ENCODE measurements around the gene ANKHD1. TPM values are rescaled to one million over a fixed set of nuclear protein-coding genes. Genes with fewer than 3 reads are reported as not detected.

The ANKHD1 gene
- total RNA-seq, 1 donor from 2014 or later: 201 TPM

DNA sequence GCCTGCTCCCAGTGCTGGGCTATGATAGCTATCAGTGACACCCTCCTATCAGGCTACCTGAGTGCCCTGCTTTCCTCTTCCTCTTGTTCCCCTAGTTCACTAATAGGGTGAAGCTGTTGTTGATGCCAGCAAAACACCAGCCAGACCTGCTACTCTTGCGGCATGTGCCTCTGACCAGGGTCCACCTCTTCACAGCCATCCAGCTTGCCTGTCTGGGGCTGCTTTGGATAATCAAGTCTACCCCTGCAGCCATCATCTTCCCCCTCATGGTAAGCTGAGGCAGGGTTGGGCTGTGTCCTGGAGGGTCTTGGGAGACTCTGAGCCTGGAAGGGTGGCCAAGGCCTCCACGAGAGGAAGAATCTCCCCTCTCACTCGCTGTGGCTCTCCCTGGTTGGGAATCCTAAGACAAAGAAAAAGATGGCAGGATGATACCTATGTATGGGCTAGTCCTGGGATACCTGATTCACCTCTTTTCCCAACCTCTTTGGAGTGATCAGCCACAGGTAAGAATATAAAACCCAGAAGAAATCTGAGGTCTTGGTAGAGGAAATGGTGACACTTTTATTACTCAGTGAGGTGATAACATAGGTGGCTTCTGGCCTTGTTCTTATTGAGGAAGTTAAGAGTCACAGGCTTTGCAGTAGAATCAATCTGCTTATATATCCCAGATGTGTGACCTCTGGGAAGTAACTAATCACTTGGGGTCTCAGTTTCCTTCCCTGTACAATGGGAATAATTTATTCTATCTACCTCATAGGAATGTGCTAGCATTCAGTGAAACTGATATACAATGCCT is 30.1 kb upstream of the ANKHD1 start:
- no peak for DNase-seq (ENCODE audit: low spot score)

DNA sequence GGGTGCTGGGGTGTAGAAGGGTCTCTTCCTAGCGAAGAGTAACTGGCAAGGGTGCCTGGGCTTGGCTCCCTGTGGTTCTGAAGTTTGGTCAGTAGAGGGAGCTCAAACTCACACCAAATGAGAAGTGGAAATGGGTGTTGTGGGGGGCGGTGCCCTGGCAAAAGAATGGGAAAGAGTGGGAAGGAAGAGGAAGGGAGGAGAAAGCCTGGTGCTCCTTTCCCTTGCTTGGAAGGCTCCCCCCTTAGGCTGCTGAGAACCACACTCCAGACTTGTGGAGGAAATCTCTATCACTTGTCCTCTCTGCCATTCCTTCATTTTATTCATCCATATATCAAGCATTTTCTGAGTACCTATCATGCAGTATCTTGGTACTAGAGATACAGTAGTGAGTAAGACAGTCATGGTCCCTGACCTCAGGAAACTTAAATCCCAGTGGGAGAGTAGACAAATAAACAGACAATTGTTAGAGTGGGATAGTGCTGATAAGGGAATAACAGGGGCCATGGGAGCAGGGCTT is 28.6 kb upstream of the ANKHD1 start:
- peak; percentile 71 for DNase-seq (ENCODE audit: low spot score)

DNA sequence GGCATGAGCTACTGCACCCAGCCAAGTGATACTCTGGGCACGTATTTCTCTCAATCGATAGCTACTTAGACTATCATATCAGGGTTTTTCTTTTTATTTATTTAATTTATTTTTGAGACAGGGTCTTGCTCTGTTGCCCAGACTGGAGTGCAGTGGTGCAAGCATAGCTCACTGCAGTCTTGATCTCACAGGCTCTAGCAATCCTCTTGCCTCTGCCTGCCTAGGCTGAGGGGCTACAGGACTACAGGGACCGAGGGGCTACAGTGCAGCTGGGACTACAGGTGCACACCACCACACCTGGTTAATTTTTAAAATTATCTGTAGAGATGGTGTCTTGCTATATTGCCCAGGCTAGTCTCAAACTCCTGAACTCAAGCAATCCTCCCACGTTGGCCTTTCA is 20.3 kb upstream of the ANKHD1 start:
- no peak for DNase-seq (ENCODE audit: low spot score)

DNA sequence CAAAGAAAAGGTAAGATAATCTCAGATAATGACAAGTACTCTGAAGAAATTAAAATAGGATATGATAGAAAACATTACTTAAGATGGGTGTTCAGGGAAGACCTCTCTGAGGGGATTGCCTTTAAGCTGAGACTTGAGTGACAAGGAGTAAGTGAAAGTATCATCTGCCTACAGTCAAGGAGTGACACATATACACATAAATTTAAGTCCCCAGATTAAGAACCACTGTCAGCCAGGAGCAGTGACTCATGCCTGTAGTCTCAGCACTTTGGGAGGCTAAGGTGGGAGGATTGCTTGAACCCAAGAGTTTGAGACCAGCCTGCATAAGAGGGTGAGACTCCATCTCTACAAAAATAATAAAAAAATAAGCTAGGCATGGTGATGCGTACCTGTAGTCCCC is 19.7 kb upstream of the ANKHD1 start:
- DNase-seq (ENCODE audit: low spot score): no peak

DNA sequence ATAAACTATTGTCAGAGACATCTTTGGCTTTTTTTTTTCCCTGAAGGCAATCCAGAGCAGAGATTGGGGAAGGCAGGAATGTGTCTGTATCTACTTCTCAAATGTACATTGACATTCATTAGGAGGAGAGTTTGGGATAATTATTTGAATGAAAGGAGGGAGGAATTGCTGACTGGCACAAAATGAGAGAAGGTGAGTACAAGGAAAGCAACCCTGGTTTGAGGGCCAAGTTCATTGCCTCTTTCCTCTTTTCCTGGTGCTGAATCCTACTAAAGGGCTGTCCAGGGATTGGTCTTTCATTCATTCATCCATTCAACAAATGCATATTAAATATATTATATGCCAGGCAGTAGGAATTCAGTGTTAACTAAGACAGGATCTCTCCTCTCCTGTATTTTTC is 18.8 kb upstream of the ANKHD1 start:
- no peak for DNase-seq (ENCODE audit: low spot score)

DNA sequence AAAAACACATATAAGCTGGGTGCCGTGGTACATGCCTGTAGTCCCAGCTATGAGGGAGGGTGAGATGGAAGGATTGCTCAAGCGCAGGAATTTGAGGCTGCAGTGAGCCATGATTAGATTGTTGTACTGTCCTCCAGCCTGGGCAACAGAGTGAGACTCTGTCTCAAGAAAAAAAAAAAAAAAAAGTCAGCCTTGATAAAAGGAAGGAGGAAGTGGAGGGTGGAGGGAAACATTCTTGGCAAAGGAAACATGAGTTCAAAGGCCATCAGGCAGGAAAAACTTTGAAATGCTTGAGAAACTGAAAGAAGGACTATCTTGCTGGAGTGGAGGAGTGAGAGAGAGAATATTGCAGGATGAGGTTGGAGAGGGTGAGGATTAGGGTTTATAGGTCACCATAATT is 18.3 kb upstream of the ANKHD1 start:
- DNase-seq (ENCODE audit: low spot score): no peak

DNA sequence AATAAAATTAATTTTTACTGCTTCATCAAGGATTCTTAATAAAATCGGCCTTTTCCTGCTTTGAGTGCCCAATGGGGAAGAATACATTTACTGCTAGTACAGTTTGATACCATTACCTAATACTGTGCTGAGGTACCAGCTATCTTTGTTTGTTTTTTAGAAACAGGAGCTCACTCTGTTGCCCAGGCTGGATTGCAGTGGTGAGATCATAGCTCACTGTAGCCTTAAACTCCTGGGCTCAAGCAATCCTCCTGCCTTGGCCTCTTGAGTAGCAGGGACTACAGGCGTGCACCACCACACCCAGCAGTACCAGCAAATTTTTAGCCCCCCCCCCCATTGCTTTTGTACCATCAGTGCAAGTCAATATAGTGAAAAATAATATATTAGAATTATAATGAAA is 13.6 kb upstream of the ANKHD1 start:
- DNase-seq (ENCODE audit: low spot score): no peak

DNA sequence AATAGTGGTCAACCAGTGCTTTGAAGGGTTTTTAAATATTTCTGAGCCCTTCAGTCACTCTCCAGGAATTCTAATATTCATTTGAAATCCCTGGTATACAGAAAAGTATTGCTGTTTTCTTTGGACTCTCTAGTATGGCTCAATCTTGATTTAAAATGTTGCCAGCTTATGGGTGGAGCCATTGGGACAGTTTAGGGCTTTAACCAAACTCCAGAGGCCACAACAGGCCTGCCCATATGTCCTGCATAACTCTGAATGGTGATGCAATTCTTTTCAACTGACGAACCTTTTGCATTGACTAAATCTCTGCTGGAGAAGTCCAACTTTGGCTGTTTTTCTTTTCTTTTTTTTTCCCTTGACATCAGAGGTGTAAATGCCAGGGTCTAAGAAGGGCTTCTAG is 10.3 kb upstream of the ANKHD1 start:
- DNase-seq (ENCODE audit: low spot score): no peak

DNA sequence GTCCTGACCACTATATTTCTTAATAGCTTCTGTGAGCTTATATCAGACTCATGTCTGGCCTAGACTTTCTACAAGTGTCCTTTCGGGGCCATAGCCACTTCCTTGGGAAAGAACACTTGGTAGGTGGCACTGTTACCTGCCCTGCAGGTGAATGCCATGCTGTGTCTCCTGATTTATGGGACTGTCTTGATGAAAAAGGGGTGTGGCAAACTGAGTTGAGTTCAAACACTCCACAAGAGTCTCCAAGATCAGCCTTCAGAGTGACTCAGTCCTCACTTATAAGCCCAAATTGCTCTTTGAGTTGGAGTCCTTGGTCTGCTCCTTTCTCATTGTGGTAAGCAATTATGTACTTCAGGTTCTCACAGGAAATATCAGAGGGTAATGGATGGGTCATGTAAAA is 9.9 kb upstream of the ANKHD1 start:
- no peak for DNase-seq (ENCODE audit: low spot score)

DNA sequence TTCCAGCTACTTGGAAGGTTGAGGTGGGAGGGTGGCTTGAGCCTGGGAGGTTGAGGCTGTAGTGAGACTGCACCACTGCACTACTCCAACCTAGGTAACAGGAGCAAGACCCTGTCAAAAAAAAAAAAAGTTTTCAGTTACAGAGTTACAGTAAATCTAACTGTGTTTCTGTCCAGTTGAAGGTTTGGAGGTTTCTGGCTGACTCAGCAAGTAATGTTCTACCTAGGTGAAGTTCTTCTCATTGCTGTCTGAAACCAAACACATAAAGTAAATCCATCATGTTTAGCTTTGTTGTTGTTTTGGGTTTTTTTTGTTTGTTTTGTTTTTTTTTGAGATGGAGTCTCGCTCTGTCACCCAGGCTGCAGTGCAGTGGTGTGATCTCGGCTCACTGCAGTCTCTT is 7.9 kb upstream of the ANKHD1 start:
- no peak for DNase-seq (ENCODE audit: low spot score)

DNA sequence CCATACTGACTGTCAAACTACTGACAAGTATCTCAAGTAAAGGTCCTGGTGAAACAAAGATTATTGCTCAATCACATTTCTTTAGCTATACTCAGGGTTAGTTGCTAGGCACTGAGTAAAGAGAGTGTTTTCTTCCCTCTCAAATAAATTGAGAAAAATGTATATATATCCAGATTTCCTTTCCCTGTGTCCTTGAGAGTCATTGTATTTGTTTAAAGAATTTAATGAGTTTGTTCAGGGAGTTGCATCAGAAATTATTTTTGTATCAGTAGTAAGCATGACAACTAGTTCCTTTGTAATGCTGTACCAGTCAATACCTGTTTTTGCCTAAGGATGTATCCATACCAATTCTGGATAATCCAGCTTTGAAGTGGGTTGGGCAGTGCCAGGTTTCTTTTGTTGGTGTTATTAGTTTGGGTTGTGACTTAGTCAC is 3.2 kb upstream of the ANKHD1 start:
- DNase-seq (ENCODE audit: low spot score): no peak

DNA sequence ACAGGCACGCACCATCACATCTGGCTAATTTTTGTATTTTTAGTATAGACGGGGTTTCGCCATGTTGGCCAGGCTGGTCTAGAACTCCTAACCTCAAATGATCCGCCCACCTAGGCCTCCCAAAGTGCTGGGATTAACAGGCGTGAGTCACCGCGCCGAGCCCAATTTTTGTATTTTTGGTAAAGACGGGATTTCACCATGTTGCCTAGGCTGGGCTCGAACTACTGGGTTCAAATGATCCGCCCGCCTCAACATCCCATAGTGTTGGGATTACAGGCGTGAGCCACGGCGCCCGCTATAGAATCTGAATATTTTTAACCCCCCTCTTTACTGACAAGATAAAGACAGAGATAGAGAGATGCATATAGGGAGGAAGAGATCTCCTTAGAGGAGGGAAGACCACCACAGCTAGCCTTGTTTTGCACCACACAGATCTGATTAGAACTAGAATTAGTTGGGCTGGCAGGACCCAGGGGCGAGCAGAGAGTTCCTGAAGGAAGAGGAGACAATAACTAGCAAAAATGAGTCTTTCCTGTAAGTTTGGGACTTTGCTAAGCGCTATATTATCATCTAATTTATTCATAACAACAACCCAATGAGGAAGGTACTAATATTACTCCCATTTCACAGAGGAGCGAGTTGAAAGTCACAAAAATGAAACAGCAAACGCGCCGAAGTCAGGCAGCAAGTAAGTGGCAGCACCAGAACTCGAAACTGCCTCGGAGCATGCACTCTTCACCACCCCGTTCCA is 1.5 kb upstream of the ANKHD1 start:
- DNase-seq (ENCODE audit: low spot score): no peak

DNA sequence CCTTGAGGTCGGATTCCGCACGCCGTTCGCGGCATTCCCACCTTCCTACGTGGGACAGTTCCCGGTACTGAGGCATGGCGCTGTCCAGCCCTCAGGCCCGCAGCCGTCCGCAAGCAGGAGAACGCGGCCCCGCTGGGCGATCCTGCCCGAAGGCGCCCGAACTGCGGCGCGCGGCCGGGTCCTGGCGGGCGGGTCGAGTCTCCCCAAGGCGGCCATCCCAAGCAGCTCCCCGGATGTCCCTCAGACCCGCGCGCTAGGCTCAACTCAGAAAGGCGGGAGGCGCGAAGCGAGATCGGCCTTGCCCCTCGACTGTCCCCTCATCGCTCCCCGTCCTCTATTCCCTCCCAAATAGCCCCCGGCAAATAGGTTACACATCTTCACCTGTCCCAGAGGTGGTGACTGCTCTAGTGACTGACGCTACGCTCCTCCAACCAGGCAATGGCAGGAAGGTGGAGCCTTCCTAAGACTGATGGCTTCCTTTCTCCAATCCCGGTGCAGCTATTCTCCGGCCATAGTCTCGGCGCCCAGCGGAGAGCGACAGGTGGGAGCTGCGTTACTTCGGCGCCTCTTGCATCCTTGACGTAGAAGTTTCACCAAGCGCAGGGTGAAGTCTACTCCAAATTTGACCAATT is 787 bp upstream of the ANKHD1 start:
- peak; percentile 91 for DNase-seq (ENCODE audit: low spot score)

DNA sequence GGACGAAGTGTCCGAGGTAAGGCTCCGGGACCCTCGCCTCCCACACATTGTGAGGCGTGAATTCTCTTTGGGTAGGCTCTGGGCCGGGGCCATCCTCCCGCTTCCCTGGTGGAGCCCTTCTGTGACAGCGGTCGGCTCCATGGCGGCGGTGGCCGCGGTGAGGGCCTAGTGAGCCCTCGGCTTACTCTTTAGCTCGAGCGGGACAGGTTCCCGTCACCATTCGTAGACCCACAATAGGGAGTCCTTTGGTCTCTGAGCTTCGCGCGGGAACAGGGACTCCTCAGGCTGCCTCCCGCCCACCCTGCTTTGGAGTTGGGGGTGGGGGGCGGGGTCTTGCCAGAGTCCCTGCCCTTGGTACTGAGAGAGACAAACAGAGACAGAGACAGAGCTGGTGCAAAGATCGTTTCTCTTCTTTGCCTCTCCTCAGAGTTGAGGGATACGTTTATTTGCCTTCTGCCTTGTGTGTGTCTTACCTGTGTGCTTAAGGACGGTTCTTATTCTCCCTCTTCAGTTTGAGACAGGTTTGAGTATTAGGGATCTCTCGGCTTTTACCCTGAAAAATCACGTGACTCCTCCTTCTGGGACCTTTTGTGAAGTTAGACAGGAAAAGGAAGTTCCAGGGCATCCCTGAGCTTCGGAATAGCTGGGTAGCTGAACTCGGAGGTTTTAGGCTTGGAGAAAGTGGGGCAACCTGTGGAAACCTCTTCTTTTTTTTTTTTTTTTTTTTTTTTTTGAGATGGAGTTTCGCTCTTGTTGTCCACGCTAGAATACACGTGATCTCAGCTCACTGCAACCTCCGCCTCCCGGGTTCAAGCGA is 833 bp downstream of the ANKHD1 start:
- peak; percentile 44 for DNase-seq (ENCODE audit: low spot score)

DNA sequence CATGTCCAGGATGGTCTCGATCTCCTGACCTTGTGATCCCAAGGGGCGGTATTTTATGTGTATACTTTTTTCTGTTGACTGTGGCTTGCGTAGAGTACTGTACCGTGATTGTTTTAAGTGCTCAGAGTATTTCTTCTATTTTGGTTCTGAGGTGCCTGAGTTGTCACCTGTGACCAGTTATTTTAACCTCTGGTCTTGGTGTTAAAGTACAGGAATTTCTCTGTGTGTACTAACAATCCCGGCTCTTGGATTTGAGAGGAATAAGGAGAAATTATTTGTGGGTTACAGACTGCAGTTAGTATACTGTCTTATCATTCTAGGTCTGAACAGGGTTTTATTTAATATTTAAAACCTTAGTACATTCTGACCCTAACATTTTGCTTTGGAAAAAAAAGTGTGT is 2.0 kb downstream of the ANKHD1 start:
- no peak for DNase-seq (ENCODE audit: low spot score)

DNA sequence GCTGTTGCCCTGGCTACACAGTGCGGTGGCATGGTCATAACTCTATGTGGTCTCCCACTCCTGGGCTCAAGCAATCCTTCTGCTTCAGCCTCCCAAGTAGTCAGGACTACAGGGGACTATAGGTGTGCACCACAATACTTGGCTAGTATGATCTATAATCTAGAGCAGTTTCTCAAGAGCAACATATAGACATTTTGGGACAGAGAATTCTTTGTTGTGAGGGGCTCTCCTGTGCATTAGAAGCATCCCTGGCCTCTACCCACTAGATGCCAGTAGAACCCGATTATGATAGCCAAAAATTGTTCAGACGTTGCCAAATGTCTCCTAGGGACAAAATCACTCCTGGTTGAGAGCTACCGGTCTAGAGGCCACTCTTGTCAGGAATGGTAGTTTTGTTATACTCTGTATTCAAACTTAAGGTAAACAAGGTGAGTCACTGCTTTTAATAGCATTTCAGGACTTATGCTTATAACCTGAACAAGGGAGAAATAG is 7.2 kb downstream of the ANKHD1 start:
- DNase-seq (ENCODE audit: low spot score): no peak

DNA sequence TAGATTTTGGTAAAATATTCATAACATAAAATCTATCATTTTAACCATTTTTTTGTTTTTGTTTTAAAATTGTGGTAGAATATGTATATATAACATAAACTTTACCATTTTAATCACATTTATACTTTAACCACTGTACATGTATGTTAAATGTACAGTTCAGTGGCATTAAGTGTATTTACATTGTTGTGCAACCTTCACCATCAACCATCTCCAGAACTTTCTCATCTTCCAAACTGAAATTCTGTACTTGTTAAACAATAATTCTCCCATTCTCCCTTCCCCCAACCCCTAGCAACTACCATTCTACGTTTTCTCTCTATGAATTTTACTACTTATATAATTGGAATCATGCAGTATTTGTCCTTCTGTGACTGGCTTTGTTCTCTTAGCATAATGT is 11.6 kb downstream of the ANKHD1 start:
- DNase-seq (ENCODE audit: low spot score): no peak

DNA sequence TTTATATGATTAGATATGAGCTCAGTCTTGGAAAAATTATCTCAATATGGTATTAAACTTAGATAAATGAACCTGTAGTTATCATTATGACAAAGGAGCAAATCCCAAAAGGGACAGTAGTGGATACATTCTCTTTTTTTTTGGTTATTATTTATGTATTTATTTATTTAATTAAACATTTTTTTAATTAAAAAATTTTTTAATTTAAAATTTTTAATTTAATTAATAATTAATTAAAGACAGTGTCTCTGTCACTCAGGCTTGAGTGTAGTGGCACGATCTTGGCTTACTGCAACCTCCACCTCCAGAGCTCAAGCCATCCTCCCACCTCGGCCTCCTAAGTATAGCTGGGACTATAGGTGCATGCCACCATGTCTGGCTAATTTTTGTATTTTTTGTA is 15.6 kb downstream of the ANKHD1 start:
- DNase-seq (ENCODE audit: low spot score): no peak

DNA sequence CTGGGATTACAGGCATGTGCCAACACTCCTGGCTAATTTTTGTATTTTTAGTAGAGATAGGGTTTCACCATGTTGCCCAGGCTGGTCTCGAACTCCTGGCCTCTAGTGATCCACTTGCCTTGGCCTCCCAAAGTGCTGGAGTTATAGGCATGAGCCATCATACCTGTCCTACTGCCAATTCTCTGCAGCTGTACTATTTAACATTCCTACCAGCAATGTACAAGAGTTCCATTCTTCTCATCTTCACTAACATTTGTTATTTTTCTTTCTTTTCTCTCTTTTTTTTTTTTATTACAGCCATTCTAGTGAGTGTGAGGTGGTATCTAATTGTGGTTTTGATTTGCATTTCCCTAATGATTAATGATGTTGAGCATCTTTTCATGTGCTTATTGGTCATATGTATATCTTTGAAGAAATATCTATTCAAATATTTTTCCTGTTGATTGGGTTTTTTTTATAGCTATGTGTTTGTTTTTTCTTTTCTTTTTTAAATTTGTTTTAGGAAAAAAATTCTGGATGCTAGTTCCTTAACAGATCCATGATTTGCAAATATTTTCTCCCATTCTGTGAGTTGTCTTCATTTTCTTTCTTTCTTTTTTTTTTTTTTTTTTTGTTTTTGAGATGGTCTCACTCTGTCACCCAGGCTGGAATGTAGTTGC is 17.4 kb downstream of the ANKHD1 start:
- DNase-seq (ENCODE audit: low spot score): no peak

DNA sequence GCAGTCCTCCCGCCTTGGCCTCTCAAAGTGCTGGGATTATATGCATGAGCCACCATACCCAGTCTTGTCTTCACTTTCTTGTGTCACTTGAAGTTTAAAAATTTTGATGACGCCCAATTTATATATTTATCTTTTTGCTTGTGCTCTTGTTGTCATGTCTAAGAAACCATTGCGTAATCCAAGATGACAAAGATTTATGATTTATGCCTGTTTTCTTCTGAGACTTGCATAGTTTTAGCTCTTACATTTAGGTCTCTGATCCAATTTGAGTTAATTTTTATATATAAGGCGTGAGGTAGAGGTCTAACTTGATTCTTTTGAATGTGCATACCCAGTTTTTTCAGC is 18.6 kb downstream of the ANKHD1 start:
- DNase-seq (ENCODE audit: low spot score): no peak

DNA sequence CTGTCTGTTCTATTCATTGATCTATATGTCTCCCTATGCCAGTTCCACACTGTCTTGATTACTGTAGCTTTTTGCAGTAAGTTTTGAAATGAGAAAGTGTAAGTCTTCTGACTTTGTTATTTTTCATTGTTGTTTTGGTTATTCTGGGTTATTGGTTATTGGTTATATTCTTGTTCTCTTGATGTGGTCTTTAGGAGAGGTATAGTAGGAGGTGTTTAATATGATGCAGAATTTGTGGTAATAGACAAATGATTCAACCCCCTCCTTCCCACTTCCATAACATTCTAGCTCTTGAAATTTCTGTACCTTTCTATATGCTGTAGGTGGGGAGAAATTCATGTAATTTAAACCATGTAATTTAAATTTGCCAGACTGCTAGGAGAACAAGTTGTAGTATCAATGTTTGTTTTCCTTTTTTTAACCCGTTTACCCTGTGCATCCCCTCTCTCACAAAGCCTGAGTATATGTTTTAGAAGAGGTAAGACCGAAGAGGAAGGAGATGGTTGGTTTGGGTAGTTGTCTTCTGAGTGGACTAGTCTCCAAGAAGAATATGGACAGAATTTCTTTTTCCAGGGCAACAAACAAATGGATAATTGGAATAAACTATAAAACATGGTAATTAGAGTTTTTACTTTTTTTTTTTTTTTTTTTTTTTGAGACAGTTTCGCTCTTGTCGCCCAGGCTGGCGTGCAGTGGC is 19.2 kb downstream of the ANKHD1 start:
- DNase-seq (ENCODE audit: low spot score): no peak
